HS-27A (cell line): ENCODE data around the gene DLGAP4.
A peak's percentile ranks its signal among the peaks of the same experiment; 100 is the strongest.

Experiments used
- DNase-seq: peaks from one replicate; pipeline ENCODE4 v3.0.0-alpha.2; 2012; ENCODE audit warnings: low read depth, missing footprints

The DLGAP4 gene

GRCh38 chr20:36333841-36334240 is 27.7 kb downstream of the DLGAP4 start:
- DNase-seq: no peak

GRCh38 chr20:36334281-36335205 is 28.4 kb downstream of the DLGAP4 start:
- DNase-seq: no peak

- DNase-seq: no peak
These were observed 29.2 kb downstream of the DLGAP4 start for GRCh38 chr20:36335206-36335870.

DNA sequence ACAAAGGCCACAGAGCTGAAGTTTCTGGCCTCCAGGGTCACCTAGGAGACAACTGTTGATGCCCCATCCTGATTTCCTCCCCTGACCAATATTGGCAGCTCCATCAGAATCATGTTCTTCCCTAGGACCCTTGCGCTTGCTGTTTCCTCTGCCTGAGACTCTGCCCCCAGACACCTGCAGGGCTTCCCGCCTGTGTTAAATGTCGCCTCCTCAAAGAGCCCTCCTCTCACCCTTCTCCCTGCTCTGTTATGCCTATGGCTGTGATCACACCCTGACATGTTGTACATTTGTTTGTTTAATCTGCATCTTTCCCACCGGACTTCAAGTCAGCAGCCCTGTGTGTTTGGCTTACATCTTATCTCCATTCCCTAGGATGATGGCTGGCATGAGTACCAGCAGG is 30.1 kb downstream of the DLGAP4 start:
- DNase-seq: no peak

GRCh38 chr20:36336954-36337704 is 31.0 kb downstream of the DLGAP4 start:
- no peak for DNase-seq

- no peak for DNase-seq
These were observed 31.7 kb downstream of the DLGAP4 start for GRCh38 chr20:36337886-36338285.

- no peak for DNase-seq
These were observed 33.8 kb downstream of the DLGAP4 start for GRCh38 chr20:36339646-36340592.

DNA sequence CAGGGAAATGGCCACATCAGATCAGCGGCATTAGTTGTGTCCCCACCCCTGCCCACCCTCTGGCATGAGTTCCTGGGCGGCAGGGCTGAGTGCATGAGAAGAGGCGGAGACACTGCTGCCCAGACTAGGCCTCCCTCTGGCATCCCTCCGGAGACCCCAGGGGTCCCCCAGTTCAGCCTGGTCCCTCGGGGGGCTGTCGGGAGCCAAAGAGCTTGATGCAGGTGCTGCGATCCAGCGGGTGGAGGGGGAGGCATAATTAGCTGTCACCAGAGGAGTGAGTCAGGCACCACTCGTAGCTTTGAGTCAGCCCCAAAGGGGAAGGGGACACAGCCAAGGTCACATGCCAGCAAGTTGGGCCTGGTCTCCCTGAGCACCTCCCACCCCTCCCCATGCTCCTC is 34.5 kb downstream of the DLGAP4 start:
- no peak for DNase-seq

DNA sequence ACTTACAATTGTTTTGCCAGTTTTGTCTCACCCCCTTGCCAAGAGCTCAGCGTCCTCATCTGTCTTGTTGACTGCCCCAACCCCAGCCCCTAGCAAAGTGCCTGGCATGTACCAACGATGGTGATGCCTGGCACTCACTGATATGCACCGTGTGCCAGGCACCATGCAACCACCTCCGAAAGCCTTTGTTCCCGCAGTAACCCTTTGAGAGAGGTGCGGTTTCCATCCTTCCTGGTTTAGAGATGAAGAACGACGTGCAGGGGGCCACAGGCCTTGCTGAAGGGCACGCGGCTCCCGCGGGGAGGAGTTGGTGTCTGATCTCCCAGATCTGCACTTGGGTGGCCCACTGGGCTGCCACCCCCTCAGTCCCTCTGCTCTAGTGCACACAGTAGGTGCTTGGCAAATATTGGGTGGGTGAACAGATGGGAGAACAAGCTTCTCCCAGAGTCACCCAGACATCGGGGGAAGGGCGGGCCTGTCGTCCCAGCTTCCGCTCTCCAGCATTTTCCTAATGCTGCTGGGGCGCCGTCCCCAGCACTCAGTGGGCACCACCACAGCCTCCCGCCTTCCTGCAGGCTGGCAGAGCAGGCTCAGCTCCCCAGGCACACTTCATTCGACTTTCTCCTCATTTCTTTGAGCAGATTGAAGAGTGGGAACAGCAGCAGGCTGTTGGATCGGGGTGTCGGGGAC is 35.3 kb downstream of the DLGAP4 start:
- DNase-seq: no peak

GRCh38 chr20:36342331-36343120 is 36.4 kb downstream of the DLGAP4 start:
- DNase-seq: no peak

- no peak for DNase-seq
These were observed 37.5 kb downstream of the DLGAP4 start for GRCh38 chr20:36343641-36344040.

DNA sequence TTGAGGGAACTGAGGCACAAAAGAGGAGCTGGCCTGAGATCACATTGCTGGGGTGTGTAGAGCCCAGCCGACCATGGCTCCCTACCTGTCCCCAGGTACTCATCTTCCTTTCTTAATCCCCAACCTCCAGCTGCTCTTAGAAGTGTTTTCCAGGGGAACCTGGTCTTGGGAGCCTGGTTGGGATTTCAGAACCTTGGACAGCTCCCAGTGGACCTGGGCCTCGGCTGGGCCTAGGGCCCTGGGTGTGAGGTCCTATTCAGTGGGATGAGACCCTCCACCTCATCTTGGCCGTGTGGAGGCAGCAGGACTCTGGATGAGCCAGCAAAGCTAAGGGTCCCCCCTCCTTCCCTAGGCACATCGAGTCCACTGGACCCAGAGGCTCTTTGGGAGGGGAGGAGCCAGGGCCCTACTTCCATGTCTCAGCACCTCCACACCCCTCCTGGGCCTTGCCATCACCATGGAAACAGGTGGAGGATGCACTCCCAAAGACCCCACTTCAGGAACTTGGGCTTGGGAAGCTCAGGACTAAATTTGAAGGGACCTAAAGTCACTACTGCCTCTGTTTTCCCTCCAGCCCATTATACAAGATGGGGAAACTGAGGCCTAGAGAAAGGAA is 38.5 kb downstream of the DLGAP4 start:
- DNase-seq: peak; percentile 31

GRCh38 chr20:36346256-36346655 is 40.1 kb downstream of the DLGAP4 start:
- no peak for DNase-seq

DNA sequence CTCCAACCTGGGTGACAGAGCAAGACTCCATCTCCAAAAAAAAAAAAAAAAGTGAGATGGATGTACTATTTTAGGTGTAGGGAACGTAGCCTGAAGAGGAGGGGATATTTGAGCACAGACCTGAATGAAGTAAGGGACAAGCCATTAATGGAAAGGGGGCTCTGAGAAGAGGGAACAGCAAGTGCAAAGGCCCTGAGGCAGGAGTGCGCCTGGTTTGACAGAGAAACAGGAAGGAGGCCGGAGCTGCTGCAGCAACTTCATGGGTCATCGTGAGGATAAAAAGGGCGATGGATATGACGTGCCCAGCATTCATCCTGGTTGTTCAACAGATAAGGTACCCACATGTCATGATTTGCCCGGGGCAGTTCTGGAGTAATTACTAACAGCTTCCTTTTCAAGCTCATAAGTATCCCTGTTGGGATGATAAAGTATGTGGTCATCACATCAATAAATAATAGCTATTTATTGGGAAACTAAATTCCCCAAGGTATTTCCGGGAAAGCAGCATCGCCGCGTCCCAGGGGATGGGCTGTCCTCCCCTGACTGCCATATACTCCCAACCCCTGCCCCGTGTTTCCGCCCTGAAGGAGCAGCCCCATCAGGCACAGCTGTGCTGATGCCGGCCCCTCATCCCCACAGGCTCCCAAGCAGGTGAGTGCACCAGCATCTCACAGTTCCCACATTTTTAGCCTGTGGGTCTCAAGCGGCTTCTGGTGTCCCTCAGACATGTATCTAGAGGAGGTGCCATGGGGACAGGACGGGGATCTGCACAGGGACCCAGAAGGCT is 43.4 kb downstream of the DLGAP4 start:
- no peak for DNase-seq

DNA sequence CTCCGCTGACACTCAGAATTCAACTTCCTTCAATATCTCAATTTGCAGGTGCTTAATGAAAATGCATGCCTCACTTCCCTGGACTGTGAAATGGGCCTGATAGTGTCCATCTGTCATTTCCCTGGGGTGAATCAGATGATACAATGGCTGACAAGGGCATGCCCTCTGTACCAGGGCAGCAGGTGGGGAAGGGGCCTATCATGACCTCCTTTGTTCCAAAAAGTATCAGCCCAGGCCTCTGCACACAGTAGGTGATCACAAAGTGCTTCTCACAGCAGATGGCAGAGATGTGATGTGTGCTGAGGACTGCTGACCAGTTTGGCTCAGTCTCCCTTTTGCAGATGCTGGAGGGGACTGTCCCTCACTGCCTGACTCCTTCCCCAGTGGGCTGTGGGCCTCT is 44.3 kb downstream of the DLGAP4 start:
- DNase-seq: no peak

DNA sequence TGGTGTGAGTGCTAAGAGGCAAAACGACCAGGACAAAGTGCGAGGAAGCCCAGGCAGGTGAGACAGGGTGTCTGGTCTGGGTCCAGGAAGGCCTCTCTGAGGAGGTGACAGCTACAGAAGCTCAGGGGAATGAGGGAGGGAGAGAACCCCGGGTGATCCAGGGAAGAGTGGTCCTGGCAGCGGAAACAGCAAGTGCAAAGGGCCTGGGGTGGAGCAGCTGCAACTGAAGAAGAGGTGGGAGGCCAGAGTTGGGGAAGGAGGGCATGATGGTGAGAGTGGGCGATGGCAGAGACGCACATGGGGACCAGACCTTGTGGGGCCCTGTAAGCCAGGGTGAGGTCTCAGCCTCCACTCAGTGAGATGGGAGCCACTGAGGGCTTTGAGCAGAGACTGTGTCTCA is 45.8 kb downstream of the DLGAP4 start:
- no peak for DNase-seq

DNA sequence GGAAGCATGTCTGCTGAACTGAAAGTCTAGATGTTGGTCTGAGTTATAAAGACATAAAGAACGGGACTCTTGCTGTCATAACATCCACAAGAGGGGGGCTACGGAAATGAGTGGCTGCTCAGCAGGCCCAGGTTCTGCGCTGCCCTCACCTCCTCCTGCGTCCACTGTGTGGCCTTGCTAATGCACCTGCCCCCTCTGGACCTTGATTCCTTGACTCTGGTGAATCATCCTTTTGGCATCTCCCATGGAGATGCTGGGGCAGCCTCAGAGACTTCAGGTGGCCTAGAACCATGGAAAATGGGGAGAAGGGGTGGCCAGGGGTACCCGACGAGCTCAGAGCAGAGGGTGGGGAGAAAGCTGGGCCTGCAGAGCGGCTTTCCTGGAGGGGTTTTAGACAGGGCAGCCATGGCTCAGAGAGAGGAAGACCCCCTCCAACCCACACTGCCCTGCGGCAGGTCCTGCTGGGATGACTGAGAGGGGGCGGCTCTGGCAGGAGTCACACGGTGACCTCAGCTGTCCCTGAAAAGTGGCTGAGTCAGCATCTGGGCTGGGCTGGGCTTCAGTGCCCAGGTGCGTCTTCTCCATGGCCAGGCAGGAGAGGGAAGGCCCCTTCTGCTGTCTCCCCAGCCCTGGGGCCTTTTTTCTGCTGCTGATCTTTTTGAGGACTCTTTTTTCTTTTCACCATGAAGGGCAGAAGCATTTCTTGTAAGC is 46.9 kb downstream of the DLGAP4 start:
- no peak for DNase-seq

GRCh38 chr20:36353740-36354139 is 47.6 kb downstream of the DLGAP4 start:
- no peak for DNase-seq
